Cardiac septum (tissue), 1 donor: ENCODE results near the gene NEURL1. TPM values are rescaled to one million over a fixed set of nuclear protein-coding genes. Genes with fewer than 3 reads are reported as not detected.
"Not testable (repeated sequence)": the region's sequence is repeated elsewhere in the genome, so short reads cannot be mapped to it uniquely, and the experiment has no call there.

Experiments
- DNase-seq: peaks from one replicate; pipeline ENCODE4 v3.0.0-alpha.2; 2020; ENCODE audit warnings: low spot score
- intact Hi-C: fragments of 100-400 bp; cut with DNase I; formaldehyde crosslinking; loops from one replicate; pipeline ENCODE4 v1.14.0; 2022
- total RNA-seq: library from RNA; stranded (reverse); fragmentation: NEBNext Ultra II Directional; extraction: Animal tissue kit (Norgen Biotek cat#: 25700); gene quantifications from one replicate; pipeline ENCODE4 v1.2.1, GENCODE V29; 2021
- donor health status: DM: no; HTN: no; CAD: no.

The NEURL1 gene
- total RNA-seq, 1 donor from 2014 or later, result 0.54 TPM

DNA sequence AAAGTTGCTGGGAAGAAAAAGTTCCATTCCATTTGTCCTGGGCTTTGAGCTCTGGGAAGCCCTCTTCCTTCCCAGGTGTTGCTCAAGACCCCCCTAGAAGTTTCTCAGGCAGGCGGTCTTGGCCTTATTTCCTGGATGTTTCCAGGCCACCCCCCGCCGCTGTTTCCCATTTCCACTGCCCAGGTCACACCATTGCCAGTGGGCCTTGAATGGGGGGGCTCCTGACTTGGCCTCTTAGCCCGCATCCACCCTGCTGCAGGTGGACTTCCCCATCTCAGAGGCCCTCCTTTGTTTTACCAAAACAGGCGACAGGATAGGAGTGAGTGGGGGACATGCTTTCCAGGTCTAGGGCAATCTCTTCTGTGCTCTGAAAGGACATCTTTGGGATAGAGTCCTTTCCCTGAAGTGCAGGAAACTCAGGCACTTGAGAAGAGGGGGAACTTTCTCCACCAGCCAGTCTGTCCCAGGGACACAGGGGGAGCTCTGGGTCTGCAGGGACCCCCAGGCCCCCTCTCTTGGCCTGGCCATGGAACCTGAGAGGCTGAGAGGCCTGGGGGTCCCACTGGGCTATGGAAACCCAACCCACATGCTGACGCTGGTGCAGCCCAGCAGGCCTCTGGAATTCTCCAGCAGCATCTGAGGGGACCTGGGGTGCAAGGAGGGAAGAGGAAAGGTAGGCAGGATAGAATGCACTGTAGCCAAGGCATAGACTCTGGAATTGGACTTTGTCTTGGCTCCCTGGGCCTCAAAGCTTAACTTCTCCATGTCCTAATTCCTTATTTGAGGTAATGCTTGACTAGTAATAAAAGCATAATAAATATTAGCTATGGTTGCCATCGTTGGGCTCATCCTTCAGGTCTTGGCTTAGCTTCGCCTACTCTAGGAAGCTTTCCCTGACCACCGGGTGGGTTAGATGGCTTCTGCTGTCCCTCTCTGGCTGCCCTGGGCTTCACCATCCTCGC lies 17.6 kb downstream of the NEURL1 start:
- DNase-seq, result peak; percentile 31
- intact Hi-C loops, result no loop called here

- no peak for DNase-seq
- intact Hi-C loops, result no loop called here
Observed at GRCh38 chr10:103512166-103512565, 18.7 kb downstream of the NEURL1 start.

- DNase-seq, result no peak
- intact Hi-C loops, result no loop called here
Observed at GRCh38 chr10:103512591-103513379, 19.3 kb downstream of the NEURL1 start.

GRCh38 chr10:103513380-103514060 lies 20.0 kb downstream of the NEURL1 start:
- intact Hi-C loops, result no loop called here

DNA sequence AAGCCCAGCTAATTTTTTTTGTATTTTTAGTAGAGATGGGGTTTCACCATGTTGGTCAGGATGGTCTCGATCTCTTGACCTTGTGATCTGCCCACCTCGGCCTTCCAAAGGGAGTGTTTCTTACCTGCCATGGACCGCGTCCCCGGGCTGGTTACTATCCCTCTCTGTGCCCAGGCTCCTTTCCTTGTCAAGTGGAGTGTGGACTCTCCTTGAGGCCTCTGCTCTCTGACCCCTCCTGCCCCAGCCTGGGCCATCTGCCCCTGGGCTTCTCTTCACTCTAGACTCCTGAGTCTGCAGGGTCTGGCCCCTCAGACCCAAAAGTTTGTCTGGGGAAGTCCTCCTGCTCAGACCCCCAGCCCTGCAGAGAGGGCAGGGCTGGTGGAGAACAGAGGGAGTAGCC lies 20.7 kb downstream of the NEURL1 start:
- intact Hi-C loops, result no loop called here
- DNase-seq, result peak; percentile 20

More at GRCh38 chr10:103513380-103514060, 20.0 kb downstream of the NEURL1 start:
- peak; percentile 29 for DNase-seq

DNA sequence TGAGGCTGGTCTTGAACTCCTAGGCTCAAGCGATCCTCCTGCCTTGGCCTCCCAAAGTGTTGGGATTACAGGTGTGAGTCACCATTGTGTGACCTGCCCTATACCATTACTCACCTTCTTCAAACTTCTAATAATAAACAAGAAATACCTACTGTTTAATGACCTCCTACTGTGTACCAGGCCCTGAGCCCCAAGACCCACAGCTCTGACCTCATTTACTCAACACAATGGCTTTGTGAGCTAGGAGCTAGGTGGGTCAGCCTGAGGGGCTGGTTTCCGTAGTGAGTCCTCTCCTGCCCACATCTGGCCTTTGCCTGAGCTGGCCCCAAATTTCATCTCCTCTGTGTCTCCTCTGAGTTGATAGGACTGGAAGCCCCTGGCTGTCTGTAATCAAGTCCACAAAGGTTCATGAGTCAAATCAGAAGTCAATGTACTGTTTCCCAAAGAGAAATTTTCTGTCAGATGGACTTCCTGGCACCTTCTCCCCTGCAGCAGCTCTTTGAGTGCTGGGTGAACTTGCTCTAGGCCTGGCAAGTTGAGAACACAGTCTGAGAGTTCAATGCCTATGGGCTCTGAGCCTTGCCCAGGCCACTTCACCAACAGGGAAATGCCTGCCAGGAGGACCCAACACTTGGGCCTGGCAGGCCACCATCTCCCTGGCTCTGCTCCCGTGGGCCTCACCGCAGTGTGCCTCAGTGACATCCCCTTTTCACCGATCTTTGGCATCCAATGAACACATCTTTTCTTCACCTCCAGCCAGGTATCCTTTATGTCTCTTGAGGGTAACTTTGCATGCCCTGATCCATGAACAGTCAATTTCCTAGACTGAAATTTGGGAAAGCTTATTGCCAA lies 24.0 kb downstream of the NEURL1 start:
- intact Hi-C loops, result no loop called here
- DNase-seq, result peak; percentile 55

- intact Hi-C loops, result no loop called here
Observed at GRCh38 chr10:103519798-103520197, 26.3 kb downstream of the NEURL1 start.

DNA sequence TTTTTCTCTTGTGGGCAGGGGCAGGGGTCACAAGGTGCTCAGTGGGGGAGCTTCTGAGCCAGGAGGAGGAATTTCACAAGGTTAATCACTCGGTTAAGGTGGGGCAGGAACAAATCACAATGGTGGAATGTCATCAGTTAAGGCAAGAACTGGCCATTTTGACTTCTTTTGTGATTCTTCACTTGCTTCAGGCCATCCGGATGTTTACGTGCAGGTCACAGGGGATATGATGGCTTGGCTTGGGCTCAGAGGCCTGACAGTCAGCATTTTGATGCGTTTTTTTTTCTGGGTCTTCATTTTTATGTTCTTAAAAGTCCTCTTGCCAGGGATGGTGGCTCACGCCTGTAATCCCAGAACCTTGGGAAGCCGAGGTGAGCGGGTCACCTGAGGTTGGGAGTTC lies 28.5 kb downstream of the NEURL1 start:
- intact Hi-C loops, result not testable (repeated sequence)
- DNase-seq, result peak; percentile 6

More at GRCh38 chr10:103519798-103520197, 26.3 kb downstream of the NEURL1 start:
- DNase-seq, result peak; percentile 20

GRCh38 chr10:103523683-103524082 lies 30.2 kb downstream of the NEURL1 start:
- DNase-seq, result no peak
- intact Hi-C loops, result no loop called here

DNA sequence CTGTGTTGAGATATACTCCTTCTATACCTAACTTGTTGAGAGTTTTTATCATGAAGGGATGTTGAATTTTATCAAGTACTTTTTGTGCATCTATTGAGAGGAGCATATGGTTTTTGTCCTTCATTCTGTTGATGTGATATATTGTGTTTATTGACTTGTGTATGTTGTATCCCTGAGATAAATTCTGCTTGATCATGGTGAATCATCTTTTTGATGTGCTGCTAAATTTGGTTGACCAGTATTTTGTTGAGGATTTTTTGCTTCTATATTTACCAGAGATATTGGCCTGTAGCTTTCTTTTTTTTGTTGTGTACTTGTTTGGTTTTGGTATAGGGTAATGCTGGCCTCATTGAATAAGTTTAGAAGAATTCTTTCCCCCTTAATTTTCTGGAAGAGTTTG lies 32.4 kb downstream of the NEURL1 start:
- intact Hi-C loops, result no loop called here
- no peak for DNase-seq

DNA sequence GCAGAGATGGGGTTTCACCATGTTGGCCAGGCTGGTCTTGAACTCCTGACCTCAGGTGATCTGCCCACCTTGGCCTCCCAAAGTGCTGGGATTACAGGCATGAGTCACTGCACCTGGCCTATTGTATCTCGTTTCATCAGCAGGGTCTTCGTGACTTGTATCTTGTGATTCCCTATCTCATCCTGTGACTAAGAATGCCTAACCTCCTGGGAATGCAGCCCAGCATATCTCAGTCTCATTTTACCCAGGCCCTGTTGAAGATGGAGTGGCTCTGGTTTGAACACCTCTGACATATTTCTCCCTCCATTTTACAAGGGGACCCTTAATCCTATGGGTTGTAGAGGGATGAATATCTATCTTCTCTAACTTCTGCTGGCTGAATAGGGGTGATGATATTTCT lies 34.0 kb downstream of the NEURL1 start:
- intact Hi-C loops, result not testable (repeated sequence)

GRCh38 chr10:103528549-103528948 lies 35.0 kb downstream of the NEURL1 start:
- intact Hi-C loops, result no loop called here
- no peak for DNase-seq

More for the DNA sequence above, 34.0 kb downstream of the NEURL1 start:
- not testable (repeated sequence) for DNase-seq

- intact Hi-C loops, result no loop called here
- no peak for DNase-seq
Observed at GRCh38 chr10:103529539-103529938, 36.0 kb downstream of the NEURL1 start.

- intact Hi-C loops, result no loop called here
- DNase-seq, result peak; percentile 50
Observed at GRCh38 chr10:103533827-103534226, 40.3 kb downstream of the NEURL1 start.

- peak; percentile 44 for DNase-seq
- intact Hi-C loops, result no loop called here
Observed at GRCh38 chr10:103534621-103535498, 41.4 kb downstream of the NEURL1 start.

DNA sequence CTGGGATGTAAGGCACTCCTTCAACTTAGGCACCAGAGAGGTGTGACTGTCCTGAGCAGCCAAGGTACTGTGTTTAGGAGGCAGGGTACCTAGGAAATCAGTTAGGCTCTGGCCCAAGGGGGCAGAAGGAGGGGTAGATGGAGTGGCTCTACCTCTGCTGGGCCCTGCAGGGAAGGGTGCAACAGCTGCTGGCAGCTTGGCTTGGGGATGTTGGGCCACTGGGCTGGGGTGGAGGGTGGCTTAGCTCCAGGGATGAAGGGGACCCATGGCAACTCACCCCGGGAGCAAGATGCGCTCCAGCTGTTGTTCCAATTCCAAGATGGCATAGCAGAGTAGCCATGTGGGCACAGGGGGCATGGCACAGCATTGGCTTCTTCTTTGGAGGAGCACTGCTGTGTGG lies 42.1 kb downstream of the NEURL1 start:
- peak; percentile 57 for DNase-seq

GRCh38 chr10:103539751-103540150 lies 46.2 kb downstream of the NEURL1 start:
- no peak for DNase-seq
- intact Hi-C loops, result no loop called here

More for the DNA sequence above, 42.1 kb downstream of the NEURL1 start:
- intact Hi-C loops, result no loop called here

- intact Hi-C loops, result no loop called here
- peak; percentile 4 for DNase-seq
Observed at GRCh38 chr10:103540722-103541121, 47.2 kb downstream of the NEURL1 start.
